Adrenal gland (tissue), 12 donors: ENCODE data around the gene LMO3. TPM values are rescaled to one million over a fixed set of nuclear protein-coding genes. Genes with fewer than 3 reads are reported as not detected.

ENCODE experiments used
- DNase-seq, 7 donors: peaks; one replicate each; pipeline ENCODE4 v3.0.0-alpha.2; 2019 to 2020
- H3K27ac ChIP-seq, 5 donors: fragments of 200-600 bp; sonication (generic) in 4 of 5; 1 replicate in 3 of 5; 2 replicates in 2 of 5; pipeline versions ENCODE4 v1.5.1 to v1.8.0; 2016 to 2020; ENCODE audit warnings: mild to moderate bottlenecking in 1 of 5
- H3K27me3 ChIP-seq: fragments of 200-600 bp; 2 replicates; pipeline ENCODE4 v1.8.0; 2021
- H3K36me3 ChIP-seq, 2 donors: fragments of 200-600 bp; replicated peaks in 1 of 2; 1 replicate in 1 of 2; 2 replicates in 1 of 2; pipeline versions ENCODE4 v1.5.1 to v1.8.0; 2018 to 2022
- H3K4me1 ChIP-seq, 2 donors: fragments of 200-600 bp; replicated peaks in 1 of 2; 1 replicate in 1 of 2; 2 replicates in 1 of 2; pipeline versions ENCODE4 v1.5.1 to v1.8.0; 2018 to 2021
- H3K4me3 ChIP-seq, 4 donors: fragments of 200-600 bp; sonication (generic) in 3 of 4; one replicate each; pipeline ENCODE4 v1.5.1; 2016 to 2018
- H3K9me3 ChIP-seq, 3 donors: fragments of 200-600 bp; sonication (generic) in 1 of 3; replicated peaks in 1 of 3; 1 replicate in 2 of 3; 2 replicates in 1 of 3; pipeline versions ENCODE4 v1.5.1 to v1.8.0; 2016 to 2021
- POLR2A ChIP-seq, 2 donors: fragments of 450-650 bp; IDR thresholded peaks; one replicate each; pipeline ENCODE4 v1.6.1; 2017; ENCODE audit warnings: antibody characterized with exemption in 2 of 2, mild to moderate bottlenecking in 2 of 2, moderate library complexity in 1 of 2
- WGBS, 4 donors: extraction: QIAGEN DNeasy Blood & Tissue Kit in 2 of 4; methylation state at CpG; one replicate each; pipeline versions ENCODE4 v1.1.5 to v1.1.7; 2013 to 2017; 5-methylcytosine and 5-hydroxymethylcytosine counted together
- intact Hi-C, 2 donors: fragments of 100-400 bp; cut with DNase I; formaldehyde crosslinking; loops; one replicate each; pipeline versions ENCODE4 v1.14.1 to v1.15.0; 2022 to 2023
- polyA plus RNA-seq, 3 donors: library from polyadenylated mRNA; stranded (reverse); fragments of 200-250 nt in 2 of 3; fragments of 350-450 nt in 1 of 3; fragmentation: Illumina TruSeq in 1 of 3; extraction: RNeasy Lipid Tissue Mini Kit (QIAGEN cat#74804) in 1 of 3; gene quantifications; one replicate each; pipeline ENCODE4 v1.2.3, GENCODE V29; 2013 to 2014
- total RNA-seq, 9 donors: library from RNA; depleted of rRNA in 4 of 9; stranded (reverse); fragments of >200 nt in 4 of 9; fragments of 120-200 nt in 1 of 9; fragmentation: NEBNext Ultra II Directional in 1 of 9; extraction: Animal tissue kit (Norgen Biotek cat#: 25700) in 1 of 9; gene quantifications; one replicate each; pipeline versions ENCODE4 v1.1.0 to v1.2.4, GENCODE V29; 2013 to 2023
- TF ChIP-seq, protein P1 (sequence below), 6 experiments: fragments of 450-650 bp in 4 of 6; fragments of 200-600 bp in 2 of 6; sonication (generic) in 1 of 6; IDR thresholded peaks; 1 replicate in 5 of 6; 2 replicates in 1 of 6; pipeline versions ENCODE4 v1.5.1 to v1.8.0; 2016 to 2021; ENCODE audit warnings: antibody characterized with exemption in 6 of 6, mild to moderate bottlenecking in 2 of 6, moderate library complexity in 1 of 6
- donor health status: healthy with polysubstance abuse.
- donor health status: Bipolar disorder and iron deficiency.
- donor health status: DM: yes; HTN: yes; CAD: no.
- donor health status: DM: no; HTN: no; CAD: no.
- donor health status: DM: no; HTN: no; CAD: no.
- donor health status: DM: yes; HTN: yes; CAD: no.

LMO3 gene
- total and polyA plus RNA-seq, 12 donors: 0.89 to 21.8 (median 7.0) TPM

GRCh38 chr12:16555630-16556029, 50.3 kb downstream of the LMO3 start:
- no peaks in the 10 kb centered on the region for H3K4me1 ChIP-seq
- no peaks in the 10 kb centered on the region for H3K9me3 ChIP-seq
- WGBS, 4 donors: 36 to 49% (median 44%) methylated on average over 7 of the region's 7 CpGs
- H3K27me3 ChIP-seq: no peaks in the 10 kb centered on the region
- no peak overlapping the region for H3K4me3 ChIP-seq
- no peaks in the 10 kb centered on the region for H3K36me3 ChIP-seq
- no peak for TF ChIP-seq POLR2A (IDR thresholded peaks at IDR 0.05)
- TF ChIP-seq, protein P1, sequence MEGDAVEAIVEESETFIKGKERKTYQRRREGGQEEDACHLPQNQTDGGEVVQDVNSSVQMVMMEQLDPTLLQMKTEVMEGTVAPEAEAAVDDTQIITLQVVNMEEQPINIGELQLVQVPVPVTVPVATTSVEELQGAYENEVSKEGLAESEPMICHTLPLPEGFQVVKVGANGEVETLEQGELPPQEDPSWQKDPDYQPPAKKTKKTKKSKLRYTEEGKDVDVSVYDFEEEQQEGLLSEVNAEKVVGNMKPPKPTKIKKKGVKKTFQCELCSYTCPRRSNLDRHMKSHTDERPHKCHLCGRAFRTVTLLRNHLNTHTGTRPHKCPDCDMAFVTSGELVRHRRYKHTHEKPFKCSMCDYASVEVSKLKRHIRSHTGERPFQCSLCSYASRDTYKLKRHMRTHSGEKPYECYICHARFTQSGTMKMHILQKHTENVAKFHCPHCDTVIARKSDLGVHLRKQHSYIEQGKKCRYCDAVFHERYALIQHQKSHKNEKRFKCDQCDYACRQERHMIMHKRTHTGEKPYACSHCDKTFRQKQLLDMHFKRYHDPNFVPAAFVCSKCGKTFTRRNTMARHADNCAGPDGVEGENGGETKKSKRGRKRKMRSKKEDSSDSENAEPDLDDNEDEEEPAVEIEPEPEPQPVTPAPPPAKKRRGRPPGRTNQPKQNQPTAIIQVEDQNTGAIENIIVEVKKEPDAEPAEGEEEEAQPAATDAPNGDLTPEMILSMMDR (IDR thresholded peaks at IDR 0.05): no peak
- intact Hi-C loops: no loop called here
- no peak overlapping the region for H3K27ac ChIP-seq
- DNase-seq: no peak

GRCh38 chr12:16553457-16553856, 52.5 kb downstream of the LMO3 start:
- Histone ChIP-seq H3K4me3 (no peak overlapping the region), H3K36me3 (no peaks in the 10 kb centered on the region), H3K4me1 (no peaks in the 10 kb centered on the region), H3K27me3 (no peaks in the 10 kb centered on the region), H3K27ac (no peak overlapping the region), H3K9me3 (no peaks in the 10 kb centered on the region)
- TF ChIP-seq, protein P1 (IDR thresholded peaks at IDR 0.05): no peak
- TF ChIP-seq POLR2A (IDR thresholded peaks at IDR 0.05): no peak
- WGBS, 4 donors: 51 to 65% (median 52%) methylated on average over 3 of the region's 3 CpGs
- no peak for DNase-seq
- intact Hi-C loops: no loop called here

DNA sequence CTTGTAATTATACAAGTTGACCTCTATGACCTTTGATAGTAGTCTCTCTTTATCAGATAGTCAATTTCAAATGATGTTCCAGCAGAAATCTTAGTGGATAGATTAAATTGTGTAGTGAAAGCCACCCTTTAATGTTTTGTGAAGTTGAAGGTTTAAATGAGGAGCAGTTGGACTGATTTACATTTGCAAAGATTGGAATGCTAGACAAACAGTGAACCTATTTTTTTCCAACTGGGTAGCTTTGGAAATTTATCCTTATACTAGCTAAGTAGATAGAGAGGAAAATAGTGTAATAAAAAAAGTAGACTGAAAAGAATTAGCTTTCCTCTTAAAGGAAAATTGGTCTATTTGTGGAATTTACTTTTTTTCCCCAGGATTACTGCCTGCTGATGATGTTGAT, 53.7 kb downstream of the LMO3 start:
- TF ChIP-seq POLR2A (IDR thresholded peaks at IDR 0.05): no peak
- TF ChIP-seq, protein P1 (IDR thresholded peaks at IDR 0.05): no peak
- Histone ChIP-seq H3K36me3 (no peaks in the 10 kb centered on the region), H3K4me3 (no peak overlapping the region)

DNA sequence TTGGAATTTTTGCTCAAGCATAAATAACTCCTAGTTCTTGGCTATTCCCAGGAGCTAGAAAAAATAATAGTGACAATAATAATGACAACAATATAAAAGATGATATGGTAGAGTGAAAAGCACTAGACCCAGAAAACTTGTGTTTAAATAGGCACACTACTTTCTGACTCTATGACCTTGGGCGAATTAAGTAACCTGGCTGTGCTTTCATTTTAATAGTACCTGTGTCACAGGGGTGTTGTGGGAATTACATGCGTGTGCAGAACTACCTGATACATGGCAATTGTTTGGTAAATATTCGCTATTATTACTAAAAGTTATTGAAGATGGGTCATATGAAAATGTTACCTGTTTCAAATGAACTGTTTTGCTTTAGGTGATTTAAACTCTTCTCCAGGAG, 60.1 kb downstream of the LMO3 start:
- intact Hi-C loops: no loop called here

More for the DNA sequence above, 53.7 kb downstream of the LMO3 start:
- Histone ChIP-seq H3K27ac (no peak overlapping the region), H3K9me3 (no peaks in the 10 kb centered on the region), H3K27me3 (no peaks in the 10 kb centered on the region), H3K4me1 (no peaks in the 10 kb centered on the region)
- intact Hi-C loops: no loop called here
- DNase-seq: no peak

More for the DNA sequence above, 60.1 kb downstream of the LMO3 start:
- WGBS, 4 donors: 75 to 84% (median 82%) methylated on average over 3 of the region's 3 CpGs
- no peaks in the 10 kb centered on the region for H3K4me1 ChIP-seq
- no peaks in the 10 kb centered on the region for H3K9me3 ChIP-seq
- no peaks in the 10 kb centered on the region for H3K36me3 ChIP-seq
- DNase-seq: no peak
- TF ChIP-seq, protein P1 (IDR thresholded peaks at IDR 0.05): no peak
- no peak for TF ChIP-seq POLR2A (IDR thresholded peaks at IDR 0.05)
- H3K4me3 ChIP-seq: no peak overlapping the region
- no peak overlapping the region for H3K27ac ChIP-seq
- H3K27me3 ChIP-seq: no peaks in the 10 kb centered on the region
